ENCODE results near the gene ADORA1.

DNA sequence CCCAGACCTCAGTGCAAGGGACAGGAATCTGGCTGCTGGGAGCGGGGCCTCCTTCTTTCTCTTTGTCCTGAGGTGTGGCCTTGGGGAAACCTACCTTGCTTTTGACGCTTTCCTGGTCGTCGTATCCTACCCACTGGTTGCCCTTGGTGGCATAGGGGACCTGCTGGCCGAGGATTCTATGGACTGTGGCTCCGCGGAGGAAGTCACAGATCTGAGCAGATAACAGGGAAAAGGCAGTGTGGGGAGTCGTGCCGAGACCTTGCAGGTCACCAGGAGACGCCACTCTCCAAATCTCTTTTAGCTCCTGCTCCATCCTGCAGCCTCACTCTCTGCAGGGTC is 52.1 kb downstream of the ADORA1 start:
- TF ChIP-seq, protein P1, sequence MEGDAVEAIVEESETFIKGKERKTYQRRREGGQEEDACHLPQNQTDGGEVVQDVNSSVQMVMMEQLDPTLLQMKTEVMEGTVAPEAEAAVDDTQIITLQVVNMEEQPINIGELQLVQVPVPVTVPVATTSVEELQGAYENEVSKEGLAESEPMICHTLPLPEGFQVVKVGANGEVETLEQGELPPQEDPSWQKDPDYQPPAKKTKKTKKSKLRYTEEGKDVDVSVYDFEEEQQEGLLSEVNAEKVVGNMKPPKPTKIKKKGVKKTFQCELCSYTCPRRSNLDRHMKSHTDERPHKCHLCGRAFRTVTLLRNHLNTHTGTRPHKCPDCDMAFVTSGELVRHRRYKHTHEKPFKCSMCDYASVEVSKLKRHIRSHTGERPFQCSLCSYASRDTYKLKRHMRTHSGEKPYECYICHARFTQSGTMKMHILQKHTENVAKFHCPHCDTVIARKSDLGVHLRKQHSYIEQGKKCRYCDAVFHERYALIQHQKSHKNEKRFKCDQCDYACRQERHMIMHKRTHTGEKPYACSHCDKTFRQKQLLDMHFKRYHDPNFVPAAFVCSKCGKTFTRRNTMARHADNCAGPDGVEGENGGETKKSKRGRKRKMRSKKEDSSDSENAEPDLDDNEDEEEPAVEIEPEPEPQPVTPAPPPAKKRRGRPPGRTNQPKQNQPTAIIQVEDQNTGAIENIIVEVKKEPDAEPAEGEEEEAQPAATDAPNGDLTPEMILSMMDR (IDR thresholded peaks at IDR 0.05): no peak
- TF ChIP-seq, protein P2, sequence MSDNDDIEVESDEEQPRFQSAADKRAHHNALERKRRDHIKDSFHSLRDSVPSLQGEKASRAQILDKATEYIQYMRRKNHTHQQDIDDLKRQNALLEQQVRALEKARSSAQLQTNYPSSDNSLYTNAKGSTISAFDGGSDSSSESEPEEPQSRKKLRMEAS (IDR thresholded peaks at IDR 0.05; ENCODE audit: low read depth): no peak
- TF ChIP-seq RAD21 (IDR thresholded peaks at IDR 0.05; ENCODE audit: low read length) (no peak), TAF1 (IDR thresholded peaks at IDR 0.05; ENCODE audit: borderline replicate concordance, low read depth, low read length) (no peak), SMC3 (IDR thresholded peaks at IDR 0.05; ENCODE audit: low read depth, low read length) (no peak), EZH2phosphoT487 (IDR thresholded peaks at IDR 0.05; ENCODE audit: borderline replicate concordance, low read depth) (no peak)
- TF ChIP-seq, protein P3, sequence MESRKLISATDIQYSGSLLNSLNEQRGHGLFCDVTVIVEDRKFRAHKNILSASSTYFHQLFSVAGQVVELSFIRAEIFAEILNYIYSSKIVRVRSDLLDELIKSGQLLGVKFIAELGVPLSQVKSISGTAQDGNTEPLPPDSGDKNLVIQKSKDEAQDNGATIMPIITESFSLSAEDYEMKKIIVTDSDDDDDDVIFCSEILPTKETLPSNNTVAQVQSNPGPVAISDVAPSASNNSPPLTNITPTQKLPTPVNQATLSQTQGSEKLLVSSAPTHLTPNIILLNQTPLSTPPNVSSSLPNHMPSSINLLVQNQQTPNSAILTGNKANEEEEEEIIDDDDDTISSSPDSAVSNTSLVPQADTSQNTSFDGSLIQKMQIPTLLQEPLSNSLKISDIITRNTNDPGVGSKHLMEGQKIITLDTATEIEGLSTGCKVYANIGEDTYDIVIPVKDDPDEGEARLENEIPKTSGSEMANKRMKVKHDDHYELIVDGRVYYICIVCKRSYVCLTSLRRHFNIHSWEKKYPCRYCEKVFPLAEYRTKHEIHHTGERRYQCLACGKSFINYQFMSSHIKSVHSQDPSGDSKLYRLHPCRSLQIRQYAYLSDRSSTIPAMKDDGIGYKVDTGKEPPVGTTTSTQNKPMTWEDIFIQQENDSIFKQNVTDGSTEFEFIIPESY (IDR thresholded peaks at IDR 0.05; ENCODE audit: borderline replicate concordance, low read depth): no peak

Measured in SK-N-SH (cell line).